DND-41 (cell line): Measurements from ENCODE around the gene OPCML.

Source experiments
- ATAC-seq: fragments of 200-7000 bp; cut with Tn5 transposase; 3 replicates; pipeline ENCODE4 v1.9.1; 2021; ENCODE audit warnings: low read depth; ENCODE audit not compliant: insufficient read depth
- DNase-seq: peaks from one replicate; pipeline ENCODE4 v3.0.0-alpha.2; 2020
- H2AFZ ChIP-seq: 2 replicates; pipeline ENCODE4 v1.6.0; 2012; ENCODE audit warnings: low read depth, low read length
- H3K27ac ChIP-seq: 2 replicates; pipeline ENCODE4 v1.5.1; 2012; ENCODE audit warnings: low read length, inconsistent platforms
- H3K27me3 ChIP-seq: fragments of 200-600 bp; sonication (generic); 2 replicates; pipeline ENCODE4 v1.6.0; 2012; ENCODE audit warnings: low read length, mild to moderate bottlenecking, inconsistent platforms; ENCODE audit not compliant: insufficient read depth, poor library complexity
- H3K36me3 ChIP-seq: 2 replicates; pipeline ENCODE4 v1.5.1; 2012; ENCODE audit warnings: low read length, inconsistent platforms; ENCODE audit not compliant: insufficient read depth
- H3K4me1 ChIP-seq: 2 replicates; pipeline ENCODE4 v1.5.1; 2012; ENCODE audit warnings: mild to moderate bottlenecking, low read length; ENCODE audit not compliant: insufficient read depth
- H3K4me2 ChIP-seq: 2 replicates; pipeline ENCODE4 v1.6.0; 2012; ENCODE audit warnings: mild to moderate bottlenecking, moderate library complexity, low read length, inconsistent platforms; ENCODE audit not compliant: insufficient read depth
- H3K4me3 ChIP-seq, 2 experiments: fragments of 200-600 bp in 1 of 2; shearing (Covaris generic) in 1 of 2; 2 replicates each; pipeline ENCODE4 v1.5.1; 2012 to 2016; ENCODE audit warnings: inconsistent platforms in 2 of 2, low read length in 2 of 2, mild to moderate bottlenecking in 2 of 2, low read depth in 1 of 2, moderate library complexity in 1 of 2
- H3K79me2 ChIP-seq: 2 replicates; pipeline ENCODE4 v1.6.0; 2012; ENCODE audit warnings: low read length, inconsistent platforms; ENCODE audit not compliant: insufficient read depth
- H3K9ac ChIP-seq: 2 replicates; pipeline ENCODE4 v1.6.0; 2012; ENCODE audit warnings: low read depth, mild to moderate bottlenecking, inconsistent platforms, low read length, moderate library complexity
- H3K9me3 ChIP-seq: 2 replicates; pipeline ENCODE4 v1.5.1; 2012; ENCODE audit warnings: low read length, moderate library complexity, mild to moderate bottlenecking, inconsistent platforms; ENCODE audit not compliant: insufficient read depth, severe bottlenecking
- H4K20me1 ChIP-seq: 2 replicates; pipeline ENCODE4 v1.6.0; 2012; ENCODE audit warnings: low read length; ENCODE audit not compliant: insufficient read depth
- CTCF ChIP-seq: IDR thresholded peaks from 2 replicates; pipeline ENCODE4 v1.5.1; 2012; ENCODE audit warnings: borderline replicate concordance, low read length, moderate library complexity, mild to moderate bottlenecking; ENCODE audit not compliant: poor library complexity, severe bottlenecking; ENCODE audit errors: extremely low read depth
- EZH2 ChIP-seq: IDR thresholded peaks from 3 replicates; pipeline ENCODE4 v1.6.1; 2012; ENCODE audit warnings: borderline replicate concordance, low read depth, mild to moderate bottlenecking, moderate library complexity, low read length, inconsistent platforms; ENCODE audit not compliant: severe bottlenecking

Gene OPCML

GRCh38 chr11:132961453-132961852 is 570.8 kb downstream of the OPCML start:
- ATAC-seq = no peak
- Histone ChIP-seq H3K4me3 (no peak overlapping the region), H4K20me1 (no peaks in the 10 kb centered on the region), H3K9me3 (no peaks in the 10 kb centered on the region), H3K4me1 (no peaks in the 10 kb centered on the region), H3K27me3 (peaks cover 7% of the 10 kb centered on the region), H2AFZ (no peak overlapping the region), H3K79me2 (no peaks in the 10 kb centered on the region), H3K27ac (no peak overlapping the region), H3K9ac (no peak overlapping the region), H3K4me2 (no peak overlapping the region), H3K36me3 (no peaks in the 10 kb centered on the region)
- DNase-seq = no peak
- TF ChIP-seq CTCF = no peak
- TF ChIP-seq EZH2 = no peak

- no peaks in the 10 kb centered on the region for H3K4me1 ChIP-seq
- H3K4me2 ChIP-seq = no peak overlapping the region
- H3K9me3 ChIP-seq = no peaks in the 10 kb centered on the region
- H3K79me2 ChIP-seq = no peaks in the 10 kb centered on the region
- ATAC-seq (no peak), DNase-seq (no peak)
- H3K36me3 ChIP-seq = no peaks in the 10 kb centered on the region
- peaks cover 7% of the 10 kb centered on the region for H3K27me3 ChIP-seq
- H2AFZ ChIP-seq = no peak overlapping the region
- H3K4me3 ChIP-seq = no peak overlapping the region
- H4K20me1 ChIP-seq = no peaks in the 10 kb centered on the region
- TF ChIP-seq EZH2 (no peak), CTCF (no peak)
- no peak overlapping the region for H3K9ac ChIP-seq
- H3K27ac ChIP-seq = no peak overlapping the region
Measured at GRCh38 chr11:132960273-132961078, 571.8 kb downstream of the OPCML start.

- ATAC-seq = no peak
- H4K20me1 ChIP-seq = no peaks in the 10 kb centered on the region
- no peaks in the 10 kb centered on the region for H3K4me1 ChIP-seq
- TF ChIP-seq CTCF (no peak), EZH2 (no peak)
- H3K27ac ChIP-seq = no peak overlapping the region
- H2AFZ ChIP-seq = no peak overlapping the region
- no peak overlapping the region for H3K4me3 ChIP-seq
- no peak for DNase-seq
- no peaks in the 10 kb centered on the region for H3K9me3 ChIP-seq
- H3K36me3 ChIP-seq = no peaks in the 10 kb centered on the region
- no peak overlapping the region for H3K9ac ChIP-seq
- H3K4me2 ChIP-seq = no peak overlapping the region
- peaks cover 7% of the 10 kb centered on the region for H3K27me3 ChIP-seq
- H3K79me2 ChIP-seq = no peaks in the 10 kb centered on the region
Measured at GRCh38 chr11:132959693-132960092, 572.6 kb downstream of the OPCML start.

- Histone ChIP-seq H2AFZ (no peak overlapping the region), H3K9ac (no peak overlapping the region), H3K27ac (no peak overlapping the region), H3K36me3 (no peaks in the 10 kb centered on the region), H4K20me1 (no peaks in the 10 kb centered on the region), H3K4me2 (no peak overlapping the region), H3K9me3 (no peaks in the 10 kb centered on the region), H3K27me3 (peaks cover 5% of the 10 kb centered on the region), H3K4me1 (no peaks in the 10 kb centered on the region), H3K79me2 (no peaks in the 10 kb centered on the region), H3K4me3 (no peak overlapping the region)
- ATAC-seq (no peak), DNase-seq (no peak)
- TF ChIP-seq EZH2 (no peak), CTCF (no peak)
Measured at GRCh38 chr11:132957881-132958280, 574.4 kb downstream of the OPCML start.
